ENCODE measurements around the gene ANKRD10. TPM values are rescaled to one million over a fixed set of nuclear protein-coding genes. Genes with fewer than 3 reads are reported as not detected.

ANKRD10 gene
- total and polyA plus RNA-seq, 10 of the 15 experiments (the other 5 are each of a cell fraction or from before 2014, with no cell fraction given) = 47.1 to 199 (median 97.2) TPM

DNA sequence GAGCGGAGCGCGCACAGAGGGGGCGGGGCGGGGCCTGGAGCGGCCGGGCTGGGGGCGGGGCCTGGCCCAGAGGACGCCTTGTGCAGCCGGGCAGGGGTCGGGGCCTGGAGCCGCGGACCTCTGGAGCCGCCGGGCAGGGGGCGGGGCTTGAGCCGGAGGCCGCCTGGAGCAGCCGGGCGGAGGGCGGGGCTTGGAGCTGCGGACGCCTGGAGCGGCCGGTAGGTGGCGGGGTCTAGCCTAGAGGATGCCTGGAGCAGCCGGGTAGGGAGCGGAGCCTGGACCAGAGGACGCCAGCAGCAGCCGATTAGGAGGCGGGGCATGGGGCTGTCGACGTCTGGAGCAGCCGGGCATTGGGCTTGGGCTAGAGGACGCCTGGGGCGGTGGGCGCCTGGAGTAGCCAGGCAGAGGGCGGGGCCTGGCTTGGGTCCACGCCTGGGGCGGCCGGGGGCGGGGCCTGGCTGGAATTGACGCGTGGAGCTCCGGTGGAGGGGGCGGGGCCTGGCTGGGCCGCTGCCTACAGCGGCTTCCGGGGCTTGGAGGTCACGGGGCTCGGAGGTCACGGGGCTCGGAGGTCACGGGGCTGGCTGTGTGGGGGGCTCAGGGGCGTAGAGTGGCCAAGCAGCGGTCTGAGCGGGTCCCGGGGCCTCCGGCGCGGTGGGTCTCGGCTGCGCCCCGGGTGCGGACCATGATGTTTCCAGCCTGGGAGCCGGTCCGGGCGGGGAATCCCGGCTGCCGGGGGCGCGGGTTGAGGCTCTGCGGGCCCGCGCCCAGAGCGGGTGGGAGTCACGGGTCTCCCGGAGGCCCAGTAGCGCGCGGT lies at the start of gene ANKRD10 (continued):
- TF ChIP-seq, protein P1, sequence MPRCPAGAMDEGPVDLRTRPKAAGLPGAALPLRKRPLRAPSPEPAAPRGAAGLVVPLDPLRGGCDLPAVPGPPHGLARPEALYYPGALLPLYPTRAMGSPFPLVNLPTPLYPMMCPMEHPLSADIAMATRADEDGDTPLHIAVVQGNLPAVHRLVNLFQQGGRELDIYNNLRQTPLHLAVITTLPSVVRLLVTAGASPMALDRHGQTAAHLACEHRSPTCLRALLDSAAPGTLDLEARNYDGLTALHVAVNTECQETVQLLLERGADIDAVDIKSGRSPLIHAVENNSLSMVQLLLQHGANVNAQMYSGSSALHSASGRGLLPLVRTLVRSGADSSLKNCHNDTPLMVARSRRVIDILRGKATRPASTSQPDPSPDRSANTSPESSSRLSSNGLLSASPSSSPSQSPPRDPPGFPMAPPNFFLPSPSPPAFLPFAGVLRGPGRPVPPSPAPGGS (IDR thresholded peaks at IDR 0.05; ENCODE audit: borderline replicate concordance, insufficient read depth, low read depth, low read length, poor library complexity, severe bottlenecking) = no peak
- TF ChIP-seq KAT2A (conservative IDR thresholded peaks at IDR 0.05; ENCODE audit: control insufficient read depth, low read depth, low read length) (no peak), RFX5 (IDR thresholded peaks at IDR 0.05; ENCODE audit: low read depth, low read length) (no peak), FOS (IDR thresholded peaks at IDR 0.05; ENCODE audit: borderline replicate concordance, extremely low read depth, insufficient read length) (no peak), BHLHE40 (IDR thresholded peaks at IDR 0.05; ENCODE audit: borderline replicate concordance in 1 of 2, low read depth in 2 of 2, low read length in 1 of 2) (peak; percentile 13 to 63; a peak in 2 of 4 replicates), TAF1 (IDR thresholded peaks at IDR 0.05; ENCODE audit: borderline replicate concordance, low read depth, low read length) (0 out of 2 replicates have a peak, but pooled peaks have one; percentile 9), GABPA (IDR thresholded peaks at IDR 0.05; ENCODE audit: low read depth) (no peak), NR2C1 (IDR thresholded peaks at IDR 0.05) (peak; percentile 89), CREM (IDR thresholded peaks at IDR 0.05; ENCODE audit: low read depth) (0 out of 2 replicates have a peak, but pooled peaks have one; percentile 28), DPF2 (IDR thresholded peaks at IDR 0.05) (0 out of 2 replicates have a peak, but pooled peaks have one; percentile 20), IKZF1 (conservative IDR thresholded peaks at IDR 0.05) (peak; percentile 79), ZNF274 (IDR thresholded peaks at IDR 0.05; ENCODE audit: insufficient read depth, insufficient read length) (no peak), POLR2AphosphoS2 (IDR thresholded peaks at IDR 0.05; ENCODE audit: low read depth, low read length) (peak; percentile 63; the same call in 1 of the 2 replicates), POLR2A (IDR thresholded peaks at IDR 0.05; ENCODE audit: low read depth, low read length) (peak; percentile 80), NR2F1 (conservative IDR thresholded peaks at IDR 0.05) (peak; percentile 97), RAD21 (IDR thresholded peaks at IDR 0.05; ENCODE audit: insufficient read depth, low read depth, low read length) (peak; percentile 65), RBBP5 (conservative IDR thresholded peaks at IDR 0.05) (no peak), PML (IDR thresholded peaks at IDR 0.05; ENCODE audit: low read length) (peak; percentile 37; the same call in 1 of the 2 replicates), RELA (IDR thresholded peaks at IDR 0.05; ENCODE audit: borderline replicate concordance, partially characterized antibody) (peak; percentile 38), CBX5 (IDR thresholded peaks at IDR 0.05; ENCODE audit: low read depth) (0 out of 2 replicates have a peak, but pooled peaks have one; percentile 19), HDGF (IDR thresholded peaks at IDR 0.05) (peak; percentile 87; the same call in 1 of the 2 replicates), CREB1 (IDR thresholded peaks at IDR 0.05; ENCODE audit: low read depth) (0 out of 2 replicates have a peak, but pooled peaks have one; percentile 21), MTA2 (IDR thresholded peaks at IDR 0.05; ENCODE audit: low read depth) (peak; percentile 21; the same call in 1 of the 2 replicates), RUNX3 (IDR thresholded peaks at IDR 0.05; ENCODE audit: low read length) (0 out of 2 replicates have a peak, but pooled peaks have one; percentile 0), YY1 (IDR thresholded peaks at IDR 0.05; ENCODE audit: low read depth, low read length) (peak; percentile 41), SMC3 (IDR thresholded peaks at IDR 0.05; ENCODE audit: borderline replicate concordance, low read length) (peak; percentile 55)
- TF ChIP-seq, protein P2, sequence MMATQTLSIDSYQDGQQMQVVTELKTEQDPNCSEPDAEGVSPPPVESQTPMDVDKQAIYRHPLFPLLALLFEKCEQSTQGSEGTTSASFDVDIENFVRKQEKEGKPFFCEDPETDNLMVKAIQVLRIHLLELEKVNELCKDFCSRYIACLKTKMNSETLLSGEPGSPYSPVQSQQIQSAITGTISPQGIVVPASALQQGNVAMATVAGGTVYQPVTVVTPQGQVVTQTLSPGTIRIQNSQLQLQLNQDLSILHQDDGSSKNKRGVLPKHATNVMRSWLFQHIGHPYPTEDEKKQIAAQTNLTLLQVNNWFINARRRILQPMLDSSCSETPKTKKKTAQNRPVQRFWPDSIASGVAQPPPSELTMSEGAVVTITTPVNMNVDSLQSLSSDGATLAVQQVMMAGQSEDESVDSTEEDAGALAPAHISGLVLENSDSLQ (IDR thresholded peaks at IDR 0.05) = peak; percentile 55
